Fibroblast of peridontal ligament (primary cell): Measurements from ENCODE around the gene BCO1.

Experiments used
- DNase-seq: peaks from one replicate; pipeline ENCODE4 v3.0.0-alpha.2; 2010; ENCODE audit errors: extremely low read depth

Gene BCO1

GRCh38 chr16:81275795-81276194 is 37.3 kb downstream of the BCO1 start:
- DNase-seq, result no peak

GRCh38 chr16:81276323-81276722 is 37.8 kb downstream of the BCO1 start:
- no peak for DNase-seq

- no peak for DNase-seq
Observed at GRCh38 chr16:81277541-81278080, 39.1 kb downstream of the BCO1 start.

- no peak for DNase-seq
Observed at GRCh38 chr16:81278526-81278925, 40.0 kb downstream of the BCO1 start.

GRCh38 chr16:81279392-81279791 is 40.9 kb downstream of the BCO1 start:
- DNase-seq, result peak; percentile 9

- DNase-seq, result no peak
Observed at GRCh38 chr16:81280393-81280792, 41.9 kb downstream of the BCO1 start.

- no peak for DNase-seq
Observed at GRCh38 chr16:81283044-81283443, 44.6 kb downstream of the BCO1 start.

- no peak for DNase-seq
Observed at GRCh38 chr16:81284995-81285600, 46.6 kb downstream of the BCO1 start.

GRCh38 chr16:81286190-81286589 is 47.7 kb downstream of the BCO1 start:
- DNase-seq, result no peak

- DNase-seq, result no peak
Observed at GRCh38 chr16:81291117-81291516, 52.6 kb downstream of the BCO1 start.

- DNase-seq, result no peak
Observed at GRCh38 chr16:81292936-81293335, 54.4 kb downstream of the BCO1 start.

GRCh38 chr16:81293909-81294802 is 55.7 kb downstream of the BCO1 start:
- DNase-seq, result peak; percentile 59

- DNase-seq, result no peak
Observed at GRCh38 chr16:81296631-81297030, 58.1 kb downstream of the BCO1 start.

GRCh38 chr16:81307770-81308169 is 69.3 kb downstream of the BCO1 start:
- DNase-seq, result no peak

- no peak for DNase-seq
Observed at GRCh38 chr16:81310045-81310644, 71.7 kb downstream of the BCO1 start.

- no peak for DNase-seq
Observed at GRCh38 chr16:81311762-81312161, 73.3 kb downstream of the BCO1 start.

GRCh38 chr16:81313701-81314602 is 75.5 kb downstream of the BCO1 start:
- peak; percentile 14 for DNase-seq

- DNase-seq, result peak; percentile 92
Observed at GRCh38 chr16:81314603-81315270, 76.2 kb downstream of the BCO1 start, which contains the start of gene GAN. Gene GAN, plus strand, starts transcription at chr16:81314962. Its CDS starts 152 bp downstream, at chr16:81315114.

GRCh38 chr16:81315271-81316175 is 77.0 kb downstream of the BCO1 start:
- DNase-seq, result peak; percentile 42

GRCh38 chr16:81316176-81316496 is 77.6 kb downstream of the BCO1 start:
- no peak for DNase-seq
